WTC11 (cell line): ENCODE measurements around the gene LRRC10B.

Experiments used
- AFF4 ChIP-seq: sonication (generic); formaldehyde crosslinking; IDR thresholded peaks from 2 replicates; pipeline ENCODE4 v1.8.1; 2023; ENCODE audit warnings: mild to moderate bottlenecking, missing genetic modification reagents, borderline replicate concordance
- ATF2 ChIP-seq: sonication (generic); formaldehyde crosslinking; IDR thresholded peaks from 2 replicates; pipeline ENCODE4 v1.8.1; 2022; ENCODE audit warnings: low read depth, missing genetic modification reagents, borderline replicate concordance
- CREB1 ChIP-seq: sonication (generic); formaldehyde crosslinking; IDR thresholded peaks from 2 replicates; pipeline ENCODE4 v1.8.0; 2023; ENCODE audit warnings: mild to moderate bottlenecking, missing genetic modification reagents
- CTCF ChIP-seq: fragments of 200-600 bp; IDR thresholded peaks from 2 replicates; pipeline ENCODE4 v1.8.0; 2022; ENCODE audit warnings: antibody characterized with exemption
- FOXP1 ChIP-seq: sonication (generic); formaldehyde crosslinking; IDR thresholded peaks from 2 replicates; pipeline ENCODE4 v1.8.0; 2022; ENCODE audit warnings: missing genetic modification reagents, mild to moderate bottlenecking, moderate library complexity, borderline replicate concordance
- FOXP4 ChIP-seq: sonication (generic); formaldehyde crosslinking; IDR thresholded peaks from 2 replicates; pipeline ENCODE4 v1.8.0; 2022; ENCODE audit warnings: mild to moderate bottlenecking, missing genetic modification reagents
- MXD4 ChIP-seq: fragments of 250-450 bp; sonication (Bioruptor Pico); IDR thresholded peaks from 2 replicates; pipeline ENCODE4 v1.8.0; 2021; ENCODE audit warnings: mild to moderate bottlenecking, moderate library complexity, borderline replicate concordance
- USF1 ChIP-seq: sonication (generic); formaldehyde crosslinking; IDR thresholded peaks from 2 replicates; pipeline ENCODE4 v1.8.0; 2022; ENCODE audit warnings: mild to moderate bottlenecking, missing genetic modification reagents
- ZNF263 ChIP-seq: sonication (generic); formaldehyde crosslinking; IDR thresholded peaks from 2 replicates; pipeline ENCODE4 v1.8.1; 2022; ENCODE audit warnings: low read depth, mild to moderate bottlenecking, moderate library complexity, missing genetic modification reagents
- TF ChIP-seq, protein P1 (sequence below): sonication (generic); formaldehyde crosslinking; IDR thresholded peaks from 2 replicates; pipeline ENCODE4 v1.8.1; 2023; ENCODE audit warnings: mild to moderate bottlenecking, moderate library complexity, missing genetic modification reagents

DNA sequence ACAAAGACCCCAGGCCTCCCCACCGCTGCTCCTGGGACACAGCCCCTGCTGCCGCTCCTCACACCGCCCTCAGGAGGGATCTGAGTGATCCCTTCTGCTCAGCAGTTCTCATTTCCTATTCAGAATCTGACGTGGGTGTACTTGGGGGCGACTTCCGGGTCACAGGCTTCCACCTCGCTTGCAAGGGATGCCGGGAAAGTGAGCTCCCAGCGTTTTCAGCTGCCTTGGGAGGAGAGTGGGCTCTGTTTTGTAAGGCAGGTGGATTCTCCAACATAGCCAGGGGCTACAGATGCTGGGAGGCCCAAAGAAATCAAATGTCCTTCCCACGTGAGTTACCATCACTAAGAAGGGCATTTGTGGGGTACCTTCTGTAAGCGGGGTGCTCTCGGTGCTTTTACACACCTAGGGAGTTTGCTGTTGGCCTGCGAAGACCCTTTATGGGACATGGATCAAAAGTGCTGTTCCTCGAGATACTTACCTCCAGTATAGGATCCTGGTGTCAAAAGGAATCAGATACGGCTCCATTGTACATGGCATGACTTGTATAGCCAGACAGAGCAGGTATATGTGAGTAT lies 9.7 kb upstream of the LRRC10B start:
- TF ChIP-seq CTCF (no peak), ATF2 (CRISPR knock-in tag) (no peak), FOXP1 (CRISPR knock-in tag) (no peak), AFF4 (CRISPR knock-in tag) (no peak), FOXP4 (CRISPR knock-in tag) (no peak), CREB1 (CRISPR knock-in tag) (no peak), ZNF263 (CRISPR knock-in tag) (no peak), USF1 (CRISPR knock-in tag) (no peak), MXD4 (CRISPR knock-in tag) (no peak)
- TF ChIP-seq, protein P1, sequence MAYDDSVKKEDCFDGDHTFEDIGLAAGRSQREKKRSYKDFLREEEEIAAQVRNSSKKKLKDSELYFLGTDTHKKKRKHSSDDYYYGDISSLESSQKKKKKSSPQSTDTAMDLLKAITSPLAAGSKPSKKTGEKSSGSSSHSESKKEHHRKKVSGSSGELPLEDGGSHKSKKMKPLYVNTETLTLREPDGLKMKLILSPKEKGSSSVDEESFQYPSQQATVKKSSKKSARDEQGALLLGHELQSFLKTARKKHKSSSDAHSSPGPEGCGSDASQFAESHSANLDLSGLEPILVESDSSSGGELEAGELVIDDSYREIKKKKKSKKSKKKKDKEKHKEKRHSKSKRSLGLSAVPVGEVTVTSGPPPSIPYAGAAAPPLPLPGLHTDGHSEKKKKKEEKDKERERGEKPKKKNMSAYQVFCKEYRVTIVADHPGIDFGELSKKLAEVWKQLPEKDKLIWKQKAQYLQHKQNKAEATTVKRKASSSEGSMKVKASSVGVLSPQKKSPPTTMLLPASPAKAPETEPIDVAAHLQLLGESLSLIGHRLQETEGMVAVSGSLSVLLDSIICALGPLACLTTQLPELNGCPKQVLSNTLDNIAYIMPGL (CRISPR knock-in tag) = no peak
